MG63 (cell line): Measurements from ENCODE around the gene CAMK1D. TPM values are rescaled to one million over a fixed set of nuclear protein-coding genes. Genes with fewer than 3 reads are reported as not detected.

Experiments used
- DNase-seq: peaks from one replicate; pipeline ENCODE4 v3.0.0-alpha.2; 2020
- H3K27me3 ChIP-seq: fragments of 250-450 bp; sonication (Bioruptor Pico); 2 replicates; pipeline ENCODE4 v1.5.1; 2020; ENCODE audit warnings: mild to moderate bottlenecking, moderate library complexity
- H3K36me3 ChIP-seq: fragments of 250-450 bp; sonication (Bioruptor Pico); 2 replicates; pipeline ENCODE4 v1.5.1; 2020; ENCODE audit warnings: mild to moderate bottlenecking, moderate library complexity
- H3K4me3 ChIP-seq: fragments of 250-450 bp; sonication (Bioruptor Pico); 2 replicates; pipeline ENCODE4 v1.5.1; 2020; ENCODE audit warnings: mild to moderate bottlenecking, moderate library complexity
- H3K9me3 ChIP-seq: fragments of 250-450 bp; sonication (Bioruptor Pico); 2 replicates; pipeline ENCODE4 v1.5.1; 2020; ENCODE audit warnings: mild to moderate bottlenecking, moderate library complexity
- total RNA-seq: library from RNA; depleted of rRNA; stranded (reverse); fragments of >200 nt; shearing (Covaris generic); gene quantifications from 2 replicates; pipeline ENCODE4 v1.2.3, GENCODE V29; 2014; ENCODE audit warnings: low replicate concordance

Gene CAMK1D
- total RNA-seq, 1 experiment from 2014 or later, result 13.2 TPM

- no peak overlapping the region for H3K4me3 ChIP-seq
- no peak for DNase-seq
- H3K27me3 ChIP-seq, result no peaks in the 10 kb centered on the region
- no peaks in the 10 kb centered on the region for H3K9me3 ChIP-seq
- H3K36me3 ChIP-seq, result no peaks in the 10 kb centered on the region; the same call in 1 of the 2 replicates
Observed at GRCh38 chr10:12832096-12832495, 482.7 kb downstream of the CAMK1D start.

- H3K9me3 ChIP-seq, result no peaks in the 10 kb centered on the region
- no peak for DNase-seq
- no peaks in the 10 kb centered on the region for H3K27me3 ChIP-seq
- H3K4me3 ChIP-seq, result no peak overlapping the region
- no peaks in the 10 kb centered on the region for H3K36me3 ChIP-seq
Observed at GRCh38 chr10:12833451-12833850, 484.1 kb downstream of the CAMK1D start.

- DNase-seq, result no peak
- Histone ChIP-seq H3K9me3 (no peaks in the 10 kb centered on the region), H3K36me3 (no peaks in the 10 kb centered on the region), H3K27me3 (no peaks in the 10 kb centered on the region), H3K4me3 (no peak overlapping the region)
Observed at GRCh38 chr10:12834116-12834665, 484.8 kb downstream of the CAMK1D start.

- Histone ChIP-seq H3K36me3 (no peaks in the 10 kb centered on the region), H3K27me3 (no peaks in the 10 kb centered on the region), H3K4me3 (no peak overlapping the region), H3K9me3 (no peaks in the 10 kb centered on the region)
- DNase-seq, result no peak
Observed at GRCh38 chr10:12834721-12835120, 485.4 kb downstream of the CAMK1D start.

GRCh38 chr10:12835709-12836108, 486.4 kb downstream of the CAMK1D start:
- Histone ChIP-seq H3K9me3 (no peaks in the 10 kb centered on the region), H3K27me3 (no peaks in the 10 kb centered on the region), H3K36me3 (no peaks in the 10 kb centered on the region), H3K4me3 (no peak overlapping the region)
- peak; percentile 80 for DNase-seq

GRCh38 chr10:12838366-12838765, 489.0 kb downstream of the CAMK1D start:
- DNase-seq, result no peak
- Histone ChIP-seq H3K9me3 (no peaks in the 10 kb centered on the region), H3K27me3 (no peaks in the 10 kb centered on the region), H3K4me3 (no peak overlapping the region), H3K36me3 (no peaks in the 10 kb centered on the region)

GRCh38 chr10:12838995-12839927, 489.9 kb downstream of the CAMK1D start:
- Histone ChIP-seq H3K4me3 (no peak overlapping the region), H3K27me3 (no peaks in the 10 kb centered on the region), H3K36me3 (no peaks in the 10 kb centered on the region), H3K9me3 (no peaks in the 10 kb centered on the region)
- no peak for DNase-seq

GRCh38 chr10:12839941-12840611, 490.7 kb downstream of the CAMK1D start:
- Histone ChIP-seq H3K27me3 (no peaks in the 10 kb centered on the region), H3K4me3 (no peak overlapping the region), H3K9me3 (no peaks in the 10 kb centered on the region), H3K36me3 (no peaks in the 10 kb centered on the region)
- no peak for DNase-seq

GRCh38 chr10:12841426-12841825, 492.1 kb downstream of the CAMK1D start:
- no peak for DNase-seq
- Histone ChIP-seq H3K27me3 (no peaks in the 10 kb centered on the region), H3K4me3 (no peak overlapping the region), H3K9me3 (no peaks in the 10 kb centered on the region), H3K36me3 (no peaks in the 10 kb centered on the region)

- DNase-seq, result no peak
- Histone ChIP-seq H3K4me3 (no peak overlapping the region), H3K9me3 (no peaks in the 10 kb centered on the region), H3K27me3 (no peaks in the 10 kb centered on the region), H3K36me3 (no peaks in the 10 kb centered on the region)
Observed at GRCh38 chr10:12841826-12842225, 492.5 kb downstream of the CAMK1D start.

GRCh38 chr10:12842310-12842709, 493.0 kb downstream of the CAMK1D start:
- no peak overlapping the region for H3K4me3 ChIP-seq
- no peaks in the 10 kb centered on the region for H3K9me3 ChIP-seq
- no peaks in the 10 kb centered on the region for H3K27me3 ChIP-seq
- no peak for DNase-seq
- no peaks in the 10 kb centered on the region for H3K36me3 ChIP-seq

GRCh38 chr10:12843296-12843945, 494.1 kb downstream of the CAMK1D start:
- no peaks in the 10 kb centered on the region for H3K9me3 ChIP-seq
- H3K27me3 ChIP-seq, result no peaks in the 10 kb centered on the region
- H3K36me3 ChIP-seq, result no peaks in the 10 kb centered on the region
- no peak for DNase-seq
- no peak overlapping the region for H3K4me3 ChIP-seq

- no peak overlapping the region for H3K4me3 ChIP-seq
- DNase-seq, result peak; percentile 70
- H3K36me3 ChIP-seq, result no peaks in the 10 kb centered on the region
- no peaks in the 10 kb centered on the region for H3K27me3 ChIP-seq
- no peaks in the 10 kb centered on the region for H3K9me3 ChIP-seq
Observed at GRCh38 chr10:12844811-12845483, 495.6 kb downstream of the CAMK1D start.

- H3K4me3 ChIP-seq, result no peak overlapping the region
- H3K36me3 ChIP-seq, result no peaks in the 10 kb centered on the region
- no peak for DNase-seq
- H3K9me3 ChIP-seq, result no peaks in the 10 kb centered on the region
- no peaks in the 10 kb centered on the region for H3K27me3 ChIP-seq
Observed at GRCh38 chr10:12846718-12847117, 497.4 kb downstream of the CAMK1D start.

GRCh38 chr10:12847361-12847975, 498.1 kb downstream of the CAMK1D start:
- no peaks in the 10 kb centered on the region for H3K9me3 ChIP-seq
- no peak for DNase-seq
- no peaks in the 10 kb centered on the region for H3K27me3 ChIP-seq

More at GRCh38 chr10:12847361-12847975, 498.1 kb downstream of the CAMK1D start:
- no peaks in the 10 kb centered on the region for H3K36me3 ChIP-seq
- no peak overlapping the region for H3K4me3 ChIP-seq
